Measurements from ENCODE around the gene C19orf73.

Gene C19orf73, protein sequence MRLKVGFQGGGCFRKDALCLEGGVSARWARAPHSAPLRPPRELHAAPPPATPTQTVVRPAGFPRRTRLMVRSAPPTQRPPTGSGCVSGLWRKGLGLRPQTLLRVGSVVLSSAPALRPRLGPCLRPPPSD

DNA sequence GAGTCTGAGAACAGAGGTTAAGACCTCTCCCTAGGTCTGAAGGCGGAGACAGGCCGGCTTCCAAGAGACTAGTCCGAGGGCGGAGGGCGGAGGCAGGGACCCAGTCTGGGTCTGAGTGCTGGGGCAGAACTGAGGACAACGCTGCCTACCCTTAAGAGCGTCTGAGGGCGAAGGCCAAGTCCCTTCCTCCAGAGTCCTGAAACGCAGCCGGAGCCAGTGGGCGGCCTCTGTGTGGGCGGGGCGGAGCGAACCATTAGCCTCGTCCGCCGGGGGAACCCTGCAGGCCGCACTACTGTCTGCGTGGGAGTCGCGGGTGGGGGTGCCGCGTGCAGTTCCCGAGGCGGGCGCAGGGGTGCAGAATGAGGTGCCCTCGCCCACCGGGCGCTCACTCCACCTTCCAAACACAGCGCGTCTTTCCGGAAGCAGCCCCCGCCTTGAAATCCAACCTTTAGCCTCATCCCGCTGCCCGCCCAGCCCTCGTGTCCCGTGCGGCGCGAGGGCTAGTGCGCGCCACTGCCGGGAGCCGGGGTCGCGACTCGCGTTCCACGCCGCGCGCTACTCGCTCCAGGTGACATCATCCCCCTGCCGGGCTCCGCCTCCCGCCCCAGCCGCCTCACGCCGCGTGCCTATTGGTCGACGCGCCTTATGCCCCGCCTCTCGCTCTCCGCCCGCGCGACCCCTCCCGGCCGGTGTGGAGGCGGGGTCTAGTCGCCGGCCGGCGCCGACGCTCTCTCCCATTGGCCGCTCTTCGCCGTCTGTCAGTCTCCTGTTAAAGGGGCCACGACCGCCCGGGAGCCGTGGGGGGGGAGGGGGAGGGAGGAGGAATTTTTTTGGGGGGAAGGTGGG, at the start of gene C19orf73:
C19orf73 (minus strand) TSS at position 579 of the 846 bp plus-strand sequence; CDS start at position 458, 121 bp downstream.
- peak; percentile 88 to 95 (median 90) for DNase-seq

DNA sequence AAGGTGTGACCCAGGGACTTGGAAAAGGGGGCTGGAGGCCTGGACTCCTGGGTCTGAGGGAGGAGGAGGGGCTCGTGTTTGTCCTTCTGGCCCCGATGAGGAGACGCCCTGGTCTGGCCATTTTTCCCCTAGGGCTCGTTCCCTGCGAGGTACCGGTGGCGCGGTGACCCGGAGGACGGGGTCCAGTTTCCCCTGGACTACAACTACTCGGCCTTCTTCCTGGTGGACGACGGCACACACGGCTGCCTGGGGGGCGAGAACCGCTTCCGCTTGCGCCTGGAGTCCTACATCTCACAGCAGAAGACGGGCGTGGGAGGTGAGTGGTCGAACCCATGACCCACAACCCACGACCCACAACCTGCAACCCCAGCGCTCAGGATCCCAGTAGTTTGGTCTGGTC, 49.5 kb upstream of the C19orf73 start:
- no peak for DNase-seq

DNA sequence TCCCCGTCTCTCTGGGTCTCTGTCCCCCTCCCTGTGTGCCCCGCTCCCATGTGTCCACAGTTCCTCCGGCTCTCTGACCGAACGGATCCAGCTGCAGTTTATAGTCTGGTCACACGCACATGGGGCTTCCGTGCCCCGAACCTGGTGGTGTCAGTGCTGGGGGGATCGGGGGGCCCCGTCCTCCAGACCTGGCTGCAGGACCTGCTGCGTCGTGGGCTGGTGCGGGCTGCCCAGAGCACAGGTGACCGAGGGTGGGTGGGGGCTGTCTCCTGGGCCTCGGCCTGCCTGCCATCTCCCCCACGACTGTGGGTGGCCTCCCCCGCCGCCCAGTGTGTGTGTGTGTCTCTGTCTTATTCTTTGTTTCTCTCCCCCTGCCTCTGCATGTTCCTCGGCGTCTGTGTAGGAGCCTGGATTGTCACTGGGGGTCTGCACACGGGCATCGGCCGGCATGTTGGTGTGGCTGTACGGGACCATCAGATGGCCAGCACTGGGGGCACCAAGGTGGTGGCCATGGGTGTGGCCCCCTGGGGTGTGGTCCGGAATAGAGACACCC, 49.0 kb upstream of the C19orf73 start:
- DNase-seq: no peak

DNA sequence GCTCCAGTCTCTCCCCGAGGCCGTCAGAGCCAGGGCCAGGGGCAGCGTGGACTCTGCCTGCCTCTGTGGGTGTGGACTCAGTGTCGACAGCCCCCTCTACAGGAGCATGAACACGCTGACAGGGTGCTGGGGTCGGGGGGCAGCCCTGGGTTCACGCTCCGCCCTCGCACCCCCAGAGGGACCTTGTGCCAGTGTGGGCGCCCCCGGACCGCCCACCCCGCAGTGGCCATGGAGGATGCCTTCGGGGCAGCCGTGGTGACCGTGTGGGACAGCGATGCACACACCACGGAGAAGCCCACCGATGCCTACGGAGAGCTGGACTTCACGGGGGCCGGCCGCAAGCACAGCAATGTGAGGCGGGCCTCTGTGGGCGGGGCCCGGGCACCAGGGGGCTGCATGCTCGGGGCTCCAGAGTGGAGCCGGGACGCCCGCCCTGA, 46.9 kb upstream of the C19orf73 start:
- DNase-seq: no peak

DNA sequence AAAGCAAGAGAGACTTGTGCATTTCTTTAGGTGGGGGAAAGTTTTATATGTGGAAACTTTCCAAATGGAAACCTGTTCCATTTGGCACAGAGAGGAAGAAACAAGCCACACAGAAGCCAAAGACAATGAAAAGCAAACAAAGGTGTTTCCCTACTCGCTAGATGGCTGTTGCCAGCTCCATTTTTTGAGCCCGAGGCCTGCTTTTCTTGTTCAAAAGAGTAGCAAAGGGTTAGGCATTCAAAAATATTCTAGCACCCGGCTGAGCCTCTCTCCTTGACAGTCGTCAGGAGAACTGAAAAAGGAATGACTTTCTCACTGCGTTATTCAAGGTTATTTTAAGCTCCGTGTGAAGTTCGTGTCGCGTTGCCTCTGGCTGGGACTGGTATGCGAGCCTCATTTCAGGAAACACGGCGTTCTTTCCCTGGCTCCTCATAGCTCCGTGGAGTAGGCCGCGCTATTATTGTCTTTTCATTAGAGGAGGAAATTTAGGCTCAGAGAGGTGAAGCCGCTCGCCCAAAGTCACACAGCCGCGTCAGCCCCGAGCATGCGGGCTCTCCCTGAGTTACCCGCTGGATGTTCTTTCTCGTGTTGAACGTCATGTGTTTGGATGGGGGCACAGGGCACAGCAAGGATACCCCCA, 46.3 kb upstream of the C19orf73 start:
- DNase-seq: no peak

DNA sequence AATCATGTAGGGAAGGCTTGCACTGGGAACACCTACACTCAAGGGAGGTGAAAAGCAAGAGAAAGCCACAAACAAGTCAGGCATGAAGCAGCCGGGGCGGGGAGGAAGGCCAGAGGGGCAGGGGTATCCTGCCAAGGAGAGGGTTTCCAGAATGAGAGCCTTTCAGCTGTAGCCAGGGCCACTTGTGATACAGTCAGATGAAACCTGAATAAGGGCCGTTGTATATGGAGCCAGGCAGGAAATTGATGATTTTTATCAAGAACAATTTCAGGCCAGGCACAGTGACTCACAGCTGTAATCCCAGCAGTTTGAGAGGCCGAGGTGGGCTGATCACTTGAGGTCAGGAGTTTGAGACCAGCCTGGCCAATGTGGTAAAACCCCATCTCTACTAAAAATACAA, 43.0 kb upstream of the C19orf73 start:
- DNase-seq: no peak

DNA sequence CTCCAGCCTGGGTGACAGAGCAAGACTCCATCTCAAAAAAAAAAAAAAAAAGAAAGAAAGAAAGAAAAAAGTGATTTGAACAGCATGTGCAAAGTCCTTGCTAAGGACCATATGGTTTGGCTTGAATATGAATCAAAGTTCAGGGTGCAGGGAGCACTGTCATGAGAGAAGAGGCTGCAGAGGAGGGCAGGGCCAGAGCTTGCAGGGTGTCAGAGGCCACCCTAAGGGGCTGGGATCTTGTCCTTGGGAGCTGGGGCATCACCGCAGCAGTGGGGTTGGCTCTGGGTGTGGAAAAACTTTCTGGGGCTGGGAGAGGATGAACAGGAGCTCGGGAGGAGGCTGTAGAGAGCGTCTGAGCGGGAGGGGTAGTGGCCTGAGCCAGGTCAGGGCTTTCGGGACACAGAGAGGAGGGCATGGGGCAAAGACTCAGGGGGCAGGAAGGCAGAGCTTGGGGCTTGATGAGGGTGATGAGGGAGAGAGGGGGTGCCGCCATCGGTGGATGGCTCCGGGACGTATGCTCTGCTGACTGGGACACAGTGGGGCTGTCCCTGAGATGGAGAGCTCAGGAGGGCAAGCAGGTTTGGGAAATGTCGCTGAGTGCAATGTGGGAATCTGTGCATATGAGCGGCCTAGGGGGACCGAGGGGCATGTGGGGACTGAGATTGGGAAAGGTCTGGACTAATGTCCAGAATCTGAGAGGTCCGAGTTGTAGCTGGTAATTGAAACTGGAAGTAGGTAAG, 41.7 kb upstream of the C19orf73 start:
- no peak for DNase-seq

DNA sequence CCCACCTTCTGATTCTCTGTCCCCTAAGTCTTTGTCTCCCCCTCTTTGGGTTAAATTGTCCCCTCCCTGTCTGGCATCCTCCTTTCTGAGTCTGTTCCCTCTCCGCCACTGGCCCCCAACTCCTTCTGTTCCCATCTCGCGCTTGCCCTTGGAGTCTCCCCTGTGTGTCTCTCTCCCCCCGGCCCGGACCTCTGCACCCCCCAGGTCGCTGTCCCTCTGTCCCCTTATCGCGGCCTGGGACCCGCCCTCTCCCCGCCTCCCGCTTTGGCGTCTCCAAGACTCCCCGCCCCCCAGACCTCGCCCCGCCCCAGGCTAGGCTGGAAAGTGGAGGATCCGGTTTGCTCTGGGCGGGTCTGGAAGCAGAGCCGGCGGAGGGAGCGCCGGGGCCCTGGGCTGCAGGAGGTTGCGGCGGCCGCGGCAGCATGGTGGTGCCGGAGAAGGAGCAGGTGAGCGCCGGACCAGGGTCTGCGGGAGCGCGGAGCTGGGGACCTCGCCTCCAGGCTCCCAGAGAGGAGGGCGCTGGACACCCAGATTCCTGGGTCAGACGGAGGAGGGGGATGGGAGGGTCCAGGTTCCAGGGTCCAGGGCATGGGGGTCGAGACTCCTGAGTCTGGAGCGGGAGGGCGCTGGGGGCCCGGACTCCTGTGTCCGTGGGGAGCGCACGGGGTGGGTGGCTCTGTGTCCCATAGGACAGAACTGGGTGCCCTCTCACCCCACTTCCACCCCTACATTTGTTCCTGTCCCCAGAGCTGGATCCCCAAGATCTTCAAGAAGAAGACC, 38.7 kb upstream of the C19orf73 start, which contains the start of gene TRPM4:
TRPM4 (plus strand) TSS at position 348 of the 780 bp plus-strand sequence; CDS start at position 423, 75 bp downstream.
- DNase-seq: no peak

DNA sequence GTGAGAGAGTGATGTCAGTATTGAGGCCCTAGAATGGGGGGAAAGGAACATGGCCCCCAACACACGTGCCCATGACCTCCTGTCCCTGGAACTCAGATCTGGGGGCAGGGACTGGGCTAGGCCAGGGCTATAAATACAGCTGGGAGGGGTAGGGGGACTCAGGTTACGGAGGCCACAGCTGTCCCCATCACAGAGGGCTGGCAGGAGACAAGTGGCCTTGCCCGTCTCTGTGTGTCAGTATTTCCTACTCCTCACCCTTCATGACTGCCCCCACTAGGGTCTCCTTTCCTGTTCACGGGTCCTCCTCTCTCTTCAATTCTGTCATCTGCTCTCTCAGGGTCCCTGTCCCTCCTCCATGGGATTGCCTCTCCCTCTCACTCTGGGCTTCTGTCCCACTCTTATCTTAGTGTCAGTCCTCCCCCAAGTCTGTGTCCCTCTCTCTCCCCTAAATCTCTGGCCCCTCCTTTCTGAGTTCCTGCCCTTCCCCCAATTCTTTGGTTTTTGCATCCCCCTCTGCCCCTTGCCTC, 36.9 kb upstream of the C19orf73 start:
- no peak for DNase-seq

DNA sequence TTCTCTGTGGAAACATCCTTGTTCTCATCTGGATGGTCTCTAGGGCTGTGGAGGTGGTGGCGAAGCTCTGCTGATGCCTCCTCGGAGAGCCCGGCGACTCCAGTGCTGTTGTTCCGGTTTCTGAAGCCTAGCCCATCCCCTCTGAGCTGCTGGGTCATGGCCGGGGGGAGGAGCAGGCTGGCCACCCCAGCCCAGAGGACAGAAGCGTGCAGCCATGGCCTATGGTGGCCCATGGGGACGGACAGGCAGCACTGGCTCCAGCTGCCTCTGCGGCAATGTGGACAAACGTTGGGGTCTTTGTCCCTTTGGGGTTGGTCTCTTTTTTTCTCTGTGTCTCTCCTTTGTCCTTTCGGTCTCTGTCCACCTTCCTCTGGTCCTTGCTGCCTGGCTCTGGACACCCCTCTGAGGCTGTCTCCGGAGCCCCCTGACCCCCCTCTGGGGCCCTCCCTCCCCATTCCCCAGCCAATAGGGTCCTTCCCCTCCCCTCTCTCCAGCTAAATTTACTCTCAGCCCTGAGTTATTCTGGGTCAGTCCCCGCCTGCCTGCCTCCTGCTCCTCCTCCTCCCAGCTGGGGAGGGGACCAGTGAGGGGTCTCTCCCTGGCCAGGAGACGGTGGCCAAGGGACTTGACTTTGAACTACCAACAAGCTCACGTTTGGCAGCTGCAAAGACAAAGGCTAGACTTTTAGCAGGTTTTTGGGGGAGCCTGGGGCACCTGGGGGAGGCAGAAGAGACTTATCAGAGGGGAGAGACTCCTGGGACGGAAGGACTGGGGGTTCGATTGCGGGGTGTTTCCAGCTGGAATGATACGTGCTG, 36.3 kb upstream of the C19orf73 start, which contains the start of gene HRC:
HRC (minus strand) TSS at position 392 of the 815 bp plus-strand sequence; CDS start at position 233, 159 bp downstream.
- DNase-seq: no peak

DNA sequence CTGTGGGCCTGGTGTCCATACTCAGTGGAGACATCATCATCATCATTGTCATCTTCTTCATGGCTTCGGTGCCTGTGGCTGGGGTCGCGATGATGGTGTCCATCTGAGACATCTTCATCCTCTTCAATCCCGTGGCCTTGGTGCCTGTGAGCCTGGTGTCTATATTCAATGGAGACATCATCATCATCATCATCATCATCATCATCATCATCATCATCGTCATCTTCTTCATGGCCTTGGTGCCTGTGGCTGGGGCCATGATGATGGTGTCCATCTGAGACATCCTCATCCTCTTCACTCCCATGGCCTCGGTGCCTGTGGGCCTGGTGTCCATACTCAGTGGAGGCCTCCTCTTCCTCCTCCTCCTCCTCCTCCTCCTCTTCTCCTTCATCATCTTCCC, 35.3 kb upstream of the C19orf73 start:
- DNase-seq: no peak

DNA sequence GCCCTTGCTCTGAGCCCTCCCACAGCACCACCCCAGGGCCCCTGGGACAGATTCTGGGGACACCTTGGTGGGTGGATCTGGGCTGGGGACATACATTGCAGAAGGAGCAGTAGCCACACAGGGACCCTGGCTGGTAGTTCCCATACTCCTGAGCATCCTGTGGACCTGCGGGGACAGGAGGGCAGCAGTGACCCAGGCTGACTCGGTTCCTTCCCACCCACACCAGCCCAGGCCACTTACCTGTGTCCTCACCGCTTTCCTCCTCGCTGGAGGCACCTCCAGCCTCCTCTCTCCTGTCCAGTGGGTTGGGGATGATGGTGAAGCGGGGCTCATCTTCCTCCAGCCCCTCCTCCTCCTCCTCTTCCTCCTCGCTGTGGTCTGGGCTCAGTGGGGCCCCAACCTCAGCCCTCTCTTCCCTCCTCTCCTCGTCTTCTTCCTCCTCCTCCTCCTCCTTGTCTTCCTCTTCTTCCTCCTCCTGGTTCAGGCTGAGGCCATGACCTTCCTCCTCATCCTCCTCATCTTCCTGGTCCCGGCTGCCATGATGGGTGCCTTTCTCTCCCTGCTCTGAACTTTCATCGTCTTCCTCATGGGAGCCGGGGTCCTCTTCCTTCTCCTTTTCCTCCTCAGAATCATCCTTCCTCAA, 34.3 kb upstream of the C19orf73 start:
- no peak for DNase-seq

DNA sequence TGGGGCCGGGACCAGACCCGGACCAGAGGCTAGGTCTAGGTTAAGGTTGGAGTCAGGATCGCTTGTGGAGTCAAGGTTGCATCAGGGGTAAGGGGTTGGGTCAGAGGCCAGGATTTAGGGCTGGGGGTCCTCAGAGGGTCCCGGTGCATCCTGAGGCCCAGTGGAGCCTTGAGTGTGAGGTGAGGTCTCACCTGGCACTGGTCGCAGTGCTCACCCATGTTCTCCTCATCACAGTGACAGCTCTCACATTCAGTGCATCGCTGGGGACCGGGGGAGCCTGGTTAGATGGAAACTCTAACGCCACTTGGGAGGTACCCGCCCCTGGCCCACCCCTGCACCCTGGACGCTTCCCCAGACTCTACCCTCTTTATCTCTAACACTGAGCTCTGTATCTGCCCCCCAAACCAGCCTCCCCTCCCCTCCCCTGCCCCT, 33.2 kb upstream of the C19orf73 start:
- no peak for DNase-seq

DNA sequence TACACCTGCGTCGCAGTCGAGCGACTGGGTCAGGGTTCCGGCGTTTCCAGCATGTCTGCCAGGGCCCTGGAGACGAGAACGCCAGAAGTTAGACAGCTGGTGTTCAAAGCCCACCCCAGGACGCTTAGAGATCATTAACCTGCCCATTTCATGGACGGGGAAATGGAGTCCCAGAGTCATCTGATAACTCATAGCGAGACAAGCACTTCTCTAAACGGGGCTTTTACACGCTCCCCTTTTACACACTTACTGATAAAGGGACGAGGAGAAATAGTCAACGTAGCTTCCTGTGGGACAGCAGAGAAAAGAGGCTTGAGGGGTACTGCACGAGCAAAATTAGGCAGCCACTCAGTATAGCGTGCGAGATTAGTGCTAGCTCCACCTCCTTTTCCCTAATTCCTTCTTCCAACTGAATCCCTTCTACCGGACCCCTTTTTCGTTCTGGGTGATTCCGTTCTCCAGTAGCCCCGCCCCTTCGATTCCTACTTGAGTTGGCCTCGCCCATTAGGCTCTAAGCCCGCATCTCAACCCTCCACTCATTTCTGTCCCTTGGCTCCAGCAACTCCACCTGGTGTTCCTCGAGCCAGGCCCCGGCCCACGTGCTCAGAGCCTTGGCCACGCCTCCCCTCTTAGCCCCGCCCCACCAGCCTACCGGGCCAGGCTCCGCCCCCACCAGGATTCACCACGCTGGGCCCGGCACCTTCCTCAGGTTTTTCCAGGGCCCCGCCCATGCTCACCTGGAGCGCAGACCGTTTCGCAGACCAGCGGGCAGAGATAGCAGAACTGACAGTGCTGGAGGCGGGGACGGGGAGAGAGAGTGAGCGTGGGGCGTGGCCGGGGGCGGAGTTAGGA, 32.5 kb upstream of the C19orf73 start:
- peak in 1 of 4 experiments; percentile 46 for DNase-seq

DNA sequence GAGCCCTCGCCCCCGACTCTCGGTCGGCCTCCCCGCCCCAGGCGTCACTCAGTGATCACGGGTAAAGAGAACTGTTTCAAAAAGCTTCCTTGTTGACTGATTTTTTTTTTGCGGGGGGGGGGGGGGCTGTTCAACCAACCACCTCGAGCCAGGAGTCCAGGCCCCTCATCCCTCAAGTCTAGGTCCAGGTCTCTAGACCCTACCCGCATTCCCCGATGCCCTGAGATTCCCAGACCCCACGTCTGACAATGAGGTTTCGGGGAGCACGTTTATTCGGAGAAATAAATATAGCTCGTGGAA, 32.0 kb upstream of the C19orf73 start:
- no peak for DNase-seq

DNA sequence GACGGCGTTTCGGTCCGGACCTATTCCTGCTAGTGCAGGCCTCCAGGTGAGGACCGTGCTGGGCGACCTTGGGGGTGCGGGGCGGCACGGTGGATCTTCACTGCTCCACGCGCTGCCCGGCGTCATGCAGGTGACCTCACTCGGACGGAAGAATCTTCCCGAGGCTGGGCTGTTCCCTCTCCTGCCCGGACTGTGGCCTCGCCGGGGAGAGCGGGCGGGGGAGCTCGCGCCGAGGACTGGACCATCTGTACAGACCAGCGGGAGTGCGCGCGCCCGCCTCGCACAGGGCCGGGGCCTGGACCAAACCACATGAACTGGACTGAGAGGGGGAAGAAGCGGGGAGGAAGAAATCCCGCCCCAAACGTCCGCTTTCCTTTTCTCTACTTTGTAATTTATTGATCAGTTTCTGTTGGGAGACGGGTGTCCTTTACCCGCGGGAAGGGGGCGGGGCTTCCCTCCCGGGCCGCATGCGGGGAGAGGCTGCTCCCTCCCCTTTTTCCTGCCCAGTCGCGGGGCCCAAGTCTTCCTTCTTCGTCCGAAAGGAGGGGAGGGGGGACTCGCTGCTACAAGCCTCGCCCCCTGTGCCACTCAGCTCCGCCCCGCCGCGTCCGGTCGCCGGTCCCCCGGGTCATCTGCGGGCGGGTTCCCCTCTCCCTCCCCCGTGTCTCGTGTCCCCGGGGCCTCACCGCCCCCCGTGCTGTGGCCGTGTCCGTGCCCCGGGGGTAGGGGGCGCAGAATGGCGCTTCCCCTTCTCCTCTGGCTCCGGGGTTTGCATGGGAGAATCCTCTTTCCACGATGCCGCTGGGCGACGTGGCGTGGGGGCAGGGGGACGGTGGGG, 31.4 kb upstream of the C19orf73 start:
- peak in 1 of 4 experiments; percentile 18 for DNase-seq

DNA sequence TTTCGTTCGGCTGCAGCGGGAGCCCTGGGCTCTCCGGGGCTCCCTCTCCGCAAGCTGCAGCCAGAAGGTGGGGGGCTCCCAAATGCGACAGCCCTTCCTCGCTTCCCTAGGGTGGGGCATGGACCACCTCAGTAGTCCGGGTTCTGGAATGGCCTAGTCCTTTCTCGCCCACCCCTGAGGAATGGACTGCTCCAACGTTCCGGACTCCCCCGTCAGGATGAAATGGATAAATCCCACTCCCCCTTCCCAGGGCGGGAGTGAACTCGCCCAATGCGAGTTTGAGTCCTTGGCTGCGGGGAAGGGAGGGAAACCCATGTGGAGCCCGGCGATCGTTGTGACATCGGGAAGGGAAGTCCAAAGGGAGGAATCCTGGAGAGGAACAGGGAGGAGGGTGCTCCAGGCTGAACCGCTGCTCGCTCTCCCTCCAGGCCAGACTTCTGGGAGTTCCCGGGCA, 30.7 kb upstream of the C19orf73 start:
- DNase-seq: no peak
